ENCODE data around the gene BZW2.

The BZW2 gene

GRCh38 chr7:16619979-16620408 is 26.0 kb upstream of the BZW2 start:
- no CpG with 5 or more reads among the region's 2 CpGs for WGBS (ENCODE audit: extremely low coverage, insufficient coverage, low lambda C conversion rate)
- no peak overlapping the region for H2BK15ac ChIP-seq (replicated peaks; ENCODE audit: low read depth)
- H2BK120ac ChIP-seq (ENCODE audit: low read depth, low read length) = no peak overlapping the region
- no peak overlapping the region for H3K9ac ChIP-seq (ENCODE audit: low read length)
- no peak overlapping the region for H2BK5ac ChIP-seq (ENCODE audit: low read length)
- H3K4me2 ChIP-seq (ENCODE audit: low read length) = no peak overlapping the region
- no peaks in the 10 kb centered on the region for H3K27me3 ChIP-seq (ENCODE audit: insufficient read depth, low read length, poor library complexity)
- no peaks in the 10 kb centered on the region for H3K79me1 ChIP-seq (ENCODE audit: low read length)
- H3K4me1 ChIP-seq (ENCODE audit: control insufficient read depth, low read depth, low read length) = peaks cover 1% of the 10 kb centered on the region
- no peak overlapping the region for H3K4me3 ChIP-seq (ENCODE audit: low read length)
- H4K5ac ChIP-seq (ENCODE audit: low read length) = no peak overlapping the region
- H4K8ac ChIP-seq (ENCODE audit: low read depth, low read length) = no peak overlapping the region
- no peak overlapping the region for H3K23ac ChIP-seq (ENCODE audit: low read length)
- no peak overlapping the region for H3K56ac ChIP-seq (ENCODE audit: low read length)
- no peak overlapping the region for H2AK5ac ChIP-seq (ENCODE audit: low read length)
- no peak for DNase-seq
- H3K4ac ChIP-seq (ENCODE audit: low read depth, low read length) = no peak overlapping the region
- H3K18ac ChIP-seq (ENCODE audit: low read length) = no peak overlapping the region
- H3K27ac ChIP-seq (ENCODE audit: low read depth, low read length) = no peak overlapping the region
- H3K79me2 ChIP-seq (ENCODE audit: control insufficient read depth, insufficient read depth, low read length) = no peaks in the 10 kb centered on the region
- H3K36me3 ChIP-seq (ENCODE audit: control insufficient read depth, insufficient read depth, low read length) = no peaks in the 10 kb centered on the region

GRCh38 chr7:16626388-16626787 is 19.6 kb upstream of the BZW2 start:
- no peak overlapping the region for H3K4ac ChIP-seq (ENCODE audit: low read depth, low read length)
- H3K18ac ChIP-seq (ENCODE audit: low read length) = no peak overlapping the region
- no CpG with 5 or more reads among the region's 2 CpGs for WGBS (ENCODE audit: extremely low coverage, insufficient coverage, low lambda C conversion rate)
- H3K36me3 ChIP-seq (ENCODE audit: control insufficient read depth, insufficient read depth, low read length) = no peaks in the 10 kb centered on the region
- no peak for DNase-seq
- H3K79me2 ChIP-seq (ENCODE audit: control insufficient read depth, insufficient read depth, low read length) = no peaks in the 10 kb centered on the region
- H3K4me2 ChIP-seq (ENCODE audit: low read length) = no peak overlapping the region
- H3K56ac ChIP-seq (ENCODE audit: low read length) = no peak overlapping the region
- no peak overlapping the region for H3K23ac ChIP-seq (ENCODE audit: low read length)
- no peak overlapping the region for H2BK120ac ChIP-seq (ENCODE audit: low read depth, low read length)
- H3K27me3 ChIP-seq (ENCODE audit: insufficient read depth, low read length, poor library complexity) = no peaks in the 10 kb centered on the region
- no peak overlapping the region for H3K9ac ChIP-seq (ENCODE audit: low read length)
- H4K5ac ChIP-seq (ENCODE audit: low read length) = no peak overlapping the region
- no peak overlapping the region for H2BK5ac ChIP-seq (ENCODE audit: low read length)
- H3K4me1 ChIP-seq (ENCODE audit: control insufficient read depth, low read depth, low read length) = no peaks in the 10 kb centered on the region
- H2BK15ac ChIP-seq (replicated peaks; ENCODE audit: low read depth) = no peak overlapping the region
- no peak overlapping the region for H4K8ac ChIP-seq (ENCODE audit: low read depth, low read length)
- no peaks in the 10 kb centered on the region for H3K79me1 ChIP-seq (ENCODE audit: low read length)
- no peak overlapping the region for H3K4me3 ChIP-seq (ENCODE audit: low read length)
- H3K27ac ChIP-seq (ENCODE audit: low read depth, low read length) = no peak overlapping the region
- H2AK5ac ChIP-seq (ENCODE audit: low read length) = no peak overlapping the region

GRCh38 chr7:16627236-16627635 is 18.7 kb upstream of the BZW2 start:
- H4K5ac ChIP-seq (ENCODE audit: low read length) = no peak overlapping the region
- no peaks in the 10 kb centered on the region for H3K27me3 ChIP-seq (ENCODE audit: insufficient read depth, low read length, poor library complexity)
- no peaks in the 10 kb centered on the region for H3K4me1 ChIP-seq (ENCODE audit: control insufficient read depth, low read depth, low read length)
- no peak overlapping the region for H2BK120ac ChIP-seq (ENCODE audit: low read depth, low read length)
- H2BK15ac ChIP-seq (replicated peaks; ENCODE audit: low read depth) = no peak overlapping the region
- H4K8ac ChIP-seq (ENCODE audit: low read depth, low read length) = no peak overlapping the region
- no peak overlapping the region for H2BK5ac ChIP-seq (ENCODE audit: low read length)
- no peak overlapping the region for H3K4me2 ChIP-seq (ENCODE audit: low read length)
- no peak overlapping the region for H3K27ac ChIP-seq (ENCODE audit: low read depth, low read length)
- no CpG with 5 or more reads among the region's 2 CpGs for WGBS (ENCODE audit: extremely low coverage, insufficient coverage, low lambda C conversion rate)
- no peak overlapping the region for H2AK5ac ChIP-seq (ENCODE audit: low read length)
- no peak overlapping the region for H3K4me3 ChIP-seq (ENCODE audit: low read length)
- H3K18ac ChIP-seq (ENCODE audit: low read length) = no peak overlapping the region
- no peak for DNase-seq
- no peaks in the 10 kb centered on the region for H3K79me1 ChIP-seq (ENCODE audit: low read length)
- no peaks in the 10 kb centered on the region for H3K79me2 ChIP-seq (ENCODE audit: control insufficient read depth, insufficient read depth, low read length)
- no peak overlapping the region for H3K9ac ChIP-seq (ENCODE audit: low read length)
- no peak overlapping the region for H3K23ac ChIP-seq (ENCODE audit: low read length)
- H3K4ac ChIP-seq (ENCODE audit: low read depth, low read length) = no peak overlapping the region
- no peaks in the 10 kb centered on the region for H3K36me3 ChIP-seq (ENCODE audit: control insufficient read depth, insufficient read depth, low read length)
- no peak overlapping the region for H3K56ac ChIP-seq (ENCODE audit: low read length)

- WGBS (ENCODE audit: extremely low coverage, insufficient coverage, low lambda C conversion rate) = no CpG with 5 or more reads among the region's 1 CpG
- Histone ChIP-seq H2BK120ac (ENCODE audit: low read depth, low read length) (no peak overlapping the region), H3K36me3 (ENCODE audit: control insufficient read depth, insufficient read depth, low read length) (no peaks in the 10 kb centered on the region), H3K4ac (ENCODE audit: low read depth, low read length) (no peak overlapping the region), H3K4me1 (ENCODE audit: control insufficient read depth, low read depth, low read length) (no peaks in the 10 kb centered on the region), H3K27ac (ENCODE audit: low read depth, low read length) (no peak overlapping the region), H3K79me2 (ENCODE audit: control insufficient read depth, insufficient read depth, low read length) (no peaks in the 10 kb centered on the region), H3K9ac (ENCODE audit: low read length) (no peak overlapping the region), H3K79me1 (ENCODE audit: low read length) (no peaks in the 10 kb centered on the region), H3K27me3 (ENCODE audit: insufficient read depth, low read length, poor library complexity) (no peaks in the 10 kb centered on the region), H3K18ac (ENCODE audit: low read length) (no peak overlapping the region), H2BK5ac (ENCODE audit: low read length) (no peak overlapping the region), H4K5ac (ENCODE audit: low read length) (no peak overlapping the region), H2BK15ac (replicated peaks; ENCODE audit: low read depth) (no peak overlapping the region), H2AK5ac (ENCODE audit: low read length) (no peak overlapping the region), H3K23ac (ENCODE audit: low read length) (no peak overlapping the region), H4K8ac (ENCODE audit: low read depth, low read length) (no peak overlapping the region), H3K56ac (ENCODE audit: low read length) (no peak overlapping the region), H3K4me3 (ENCODE audit: low read length) (no peak overlapping the region), H3K4me2 (ENCODE audit: low read length) (no peak overlapping the region)
- peak; percentile 59 for DNase-seq
Measured at GRCh38 chr7:16630654-16631053, 15.3 kb upstream of the BZW2 start.

- Histone ChIP-seq H3K27ac (ENCODE audit: low read depth, low read length) (no peak overlapping the region), H3K23ac (ENCODE audit: low read length) (no peak overlapping the region), H4K8ac (ENCODE audit: low read depth, low read length) (no peak overlapping the region), H2BK120ac (ENCODE audit: low read depth, low read length) (no peak overlapping the region), H2AK5ac (ENCODE audit: low read length) (no peak overlapping the region), H3K4me1 (ENCODE audit: control insufficient read depth, low read depth, low read length) (peaks cover 8% of the 10 kb centered on the region), H2BK5ac (ENCODE audit: low read length) (no peak overlapping the region), H3K4me3 (ENCODE audit: low read length) (no peak overlapping the region), H3K56ac (ENCODE audit: low read length) (no peak overlapping the region), H2BK15ac (replicated peaks; ENCODE audit: low read depth) (no peak overlapping the region), H3K18ac (ENCODE audit: low read length) (no peak overlapping the region), H3K79me2 (ENCODE audit: control insufficient read depth, insufficient read depth, low read length) (no peaks in the 10 kb centered on the region), H3K79me1 (ENCODE audit: low read length) (no peaks in the 10 kb centered on the region), H3K4me2 (ENCODE audit: low read length) (no peak overlapping the region), H4K5ac (ENCODE audit: low read length) (no peak overlapping the region), H3K36me3 (ENCODE audit: control insufficient read depth, insufficient read depth, low read length) (no peaks in the 10 kb centered on the region), H3K9ac (ENCODE audit: low read length) (no peak overlapping the region), H3K27me3 (ENCODE audit: insufficient read depth, low read length, poor library complexity) (no peaks in the 10 kb centered on the region), H3K4ac (ENCODE audit: low read depth, low read length) (no peak overlapping the region)
- WGBS (ENCODE audit: extremely low coverage, insufficient coverage, low lambda C conversion rate) = no CpG with 5 or more reads among the region's 4 CpGs
- DNase-seq = no peak
Measured at GRCh38 chr7:16634271-16634738, 11.7 kb upstream of the BZW2 start.

- no CpG with 5 or more reads among the region's 1 CpG for WGBS (ENCODE audit: extremely low coverage, insufficient coverage, low lambda C conversion rate)
- Histone ChIP-seq H3K18ac (ENCODE audit: low read length) (no peak overlapping the region), H3K36me3 (ENCODE audit: control insufficient read depth, insufficient read depth, low read length) (no peaks in the 10 kb centered on the region), H4K8ac (ENCODE audit: low read depth, low read length) (no peak overlapping the region), H4K5ac (ENCODE audit: low read length) (no peak overlapping the region), H3K27me3 (ENCODE audit: insufficient read depth, low read length, poor library complexity) (no peaks in the 10 kb centered on the region), H3K4ac (ENCODE audit: low read depth, low read length) (no peak overlapping the region), H3K4me3 (ENCODE audit: low read length) (no peak overlapping the region), H2BK15ac (replicated peaks; ENCODE audit: low read depth) (no peak overlapping the region), H3K79me1 (ENCODE audit: low read length) (no peaks in the 10 kb centered on the region), H3K23ac (ENCODE audit: low read length) (no peak overlapping the region), H2BK120ac (ENCODE audit: low read depth, low read length) (no peak overlapping the region), H2AK5ac (ENCODE audit: low read length) (no peak overlapping the region), H3K4me2 (ENCODE audit: low read length) (no peak overlapping the region), H3K56ac (ENCODE audit: low read length) (no peak overlapping the region), H3K79me2 (ENCODE audit: control insufficient read depth, insufficient read depth, low read length) (no peaks in the 10 kb centered on the region), H2BK5ac (ENCODE audit: low read length) (no peak overlapping the region), H3K27ac (ENCODE audit: low read depth, low read length) (no peak overlapping the region), H3K9ac (ENCODE audit: low read length) (no peak overlapping the region), H3K4me1 (ENCODE audit: control insufficient read depth, low read depth, low read length) (peaks cover 8% of the 10 kb centered on the region)
- DNase-seq = no peak
Measured at GRCh38 chr7:16636555-16637101, 9.4 kb upstream of the BZW2 start.
